HepG2 (cell line): ENCODE measurements around the gene TRABD.

Source experiments
- CEBPG ChIP-seq: IDR thresholded peaks from 2 replicates; pipeline ENCODE4 v1.6.1; 2016
- DPF2 ChIP-seq: sonication (generic); formaldehyde crosslinking; IDR thresholded peaks from 2 replicates; pipeline ENCODE4 v1.4.0; 2020; ENCODE audit warnings: mild to moderate bottlenecking, low read depth, missing genetic modification reagents, borderline replicate concordance
- FOSL1 ChIP-seq: sonication (generic); formaldehyde crosslinking; IDR thresholded peaks from 2 replicates; pipeline ENCODE4 v1.9.0; 2021; ENCODE audit warnings: missing genetic modification reagents, borderline replicate concordance
- FOXP1 ChIP-seq, 2 experiments: fragments of 450-650 bp in 1 of 2; IDR thresholded peaks; 2 replicates each; pipeline ENCODE4 v1.6.1; 2017 to 2018; ENCODE audit warnings: antibody characterized with exemption in 1 of 2
- HNF1A ChIP-seq, 2 experiments: sonication (generic) in 1 of 2; formaldehyde crosslinking in 1 of 2; IDR thresholded peaks; 2 replicates each; pipeline versions ENCODE4 v1.4.0 to v1.6.1; 2016 to 2020; ENCODE audit warnings: borderline replicate concordance in 1 of 2, low read depth in 1 of 2, mild to moderate bottlenecking in 1 of 2, missing genetic modification reagents in 1 of 2
- HNRNPH1 ChIP-seq: fragments of 200-400 bp; formaldehyde crosslinking; optimal IDR thresholded peaks from 2 replicates; pipeline ENCODE3; 2017; ENCODE audit warnings: mild to moderate bottlenecking, low read depth, low read length
- KDM1A ChIP-seq: IDR thresholded peaks from 2 replicates; pipeline ENCODE4 v1.6.1; 2016; ENCODE audit warnings: missing compliant biosample characterization
- NR2C2 ChIP-seq: sonication (generic); formaldehyde crosslinking; IDR thresholded peaks from 2 replicates; pipeline ENCODE4 v1.4.0; 2020; ENCODE audit warnings: missing genetic modification reagents, mild to moderate bottlenecking, moderate library complexity, borderline replicate concordance
- PHF5A ChIP-seq: IDR thresholded peaks from one replicate; pipeline ENCODE4 v1.6.1; 2018; ENCODE audit warnings: low read depth, missing genetic modification reagents; ENCODE audit not compliant: unreplicated experiment
- POLR2A ChIP-seq, 2 experiments: IDR thresholded peaks; 2 replicates each; pipeline ENCODE4 v1.6.1; 2011; ENCODE audit warnings: low read depth in 2 of 2, low read length in 2 of 2, mild to moderate bottlenecking in 1 of 2, moderate library complexity in 1 of 2; ENCODE audit not compliant: insufficient read depth in 1 of 2
- SMAD1 ChIP-seq: sonication (generic); formaldehyde crosslinking; IDR thresholded peaks from 2 replicates; pipeline ENCODE4 v1.4.0; 2020; ENCODE audit warnings: missing genetic modification reagents, low read depth, mild to moderate bottlenecking, borderline replicate concordance
- ZBTB4 ChIP-seq: sonication (generic); formaldehyde crosslinking; IDR thresholded peaks from 2 replicates; pipeline ENCODE4 v1.4.0; 2020; ENCODE audit warnings: missing genetic modification reagents, mild to moderate bottlenecking, borderline replicate concordance
- ZNF12 ChIP-seq: sonication (generic); formaldehyde crosslinking; IDR thresholded peaks from 2 replicates; pipeline ENCODE4 v1.5.0; 2020; ENCODE audit warnings: missing genetic modification reagents

- no peak for TF ChIP-seq POLR2A (IDR thresholded peaks at IDR 0.05; ENCODE audit: insufficient read depth in 1 of 2, low read depth in 2 of 2, low read length in 2 of 2)
- no peak for TF ChIP-seq CEBPG
- no peak for TF ChIP-seq DPF2
- TF ChIP-seq PHF5A (CRISPR knock-in tag) = no peak
- no peak for TF ChIP-seq FOSL1 (CRISPR knock-in tag)
- no peak for TF ChIP-seq ZNF12
- TF ChIP-seq HNF1A (IDR thresholded peaks at IDR 0.05; ENCODE audit: low read depth) = no peak
- no peak for TF ChIP-seq HNF1A (CRISPR knock-in tag; IDR thresholded peaks at IDR 0.05; ENCODE audit: borderline replicate concordance)
- no peak for TF ChIP-seq KDM1A (CRISPR knock-in tag)
- TF ChIP-seq ZBTB4 (CRISPR knock-in tag) = no peak
- TF ChIP-seq NR2C2 (CRISPR knock-in tag) = no peak
- TF ChIP-seq FOXP1 (IDR thresholded peaks at IDR 0.05) = no peak
- TF ChIP-seq FOXP1 (CRISPR knock-in tag; IDR thresholded peaks at IDR 0.05) = no peak
- TF ChIP-seq SMAD1 (CRISPR knock-in tag) = no peak
- TF ChIP-seq HNRNPH1 = no peak
Measured at GRCh38 chr22:50141462-50141861, 44.3 kb upstream of the TRABD start.
